Skin epidermis (tissue), 12 donors: Measurements from ENCODE around the gene TEX264.
"Not testable (repeated sequence)": the region's sequence is repeated elsewhere in the genome, so short reads cannot be mapped to it uniquely, and the experiment has no call there.

Experiments used
- H3K27ac ChIP-seq, 21 experiments: fragments of 200-600 bp; sonication (generic) in 11 of 21; one replicate each; pipeline ENCODE4 v1.5.0; 2020; ENCODE audit warnings: mild to moderate bottlenecking in 3 of 21, inconsistent platforms in 2 of 21, moderate library complexity in 2 of 21
- H3K4me3 ChIP-seq, 7 experiments: fragments of 200-600 bp; sonication (generic) in 2 of 7; one replicate each; pipeline ENCODE4 v1.5.0; 2020; ENCODE audit warnings: inconsistent platforms in 2 of 7, mild to moderate bottlenecking in 2 of 7, moderate library complexity in 1 of 7

Gene TEX264

GRCh38 chr3:51733859-51734571 lies 63.0 kb downstream of the TEX264 start:
- Histone ChIP-seq H3K27ac (no peak overlapping the region), H3K4me3 (no peak overlapping the region)

DNA sequence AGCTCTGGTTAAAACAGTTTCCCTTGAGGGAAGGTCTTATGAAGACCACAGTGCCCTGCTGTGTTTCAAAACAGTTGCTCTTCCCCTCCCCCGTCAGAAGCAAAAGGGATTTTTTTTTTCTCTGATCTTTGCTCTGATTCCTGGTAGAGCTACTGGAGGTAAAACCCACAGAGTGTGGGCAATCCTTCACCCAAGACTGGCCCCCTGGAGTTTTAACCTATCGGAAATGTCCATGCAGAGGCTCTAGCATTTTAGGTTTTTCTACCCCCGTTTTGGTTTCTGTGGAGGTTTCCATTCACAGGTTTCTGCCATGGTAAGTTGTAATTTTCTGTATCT lies 63.5 kb downstream of the TEX264 start:
- Histone ChIP-seq H3K4me3 (no peak overlapping the region), H3K27ac (no peak overlapping the region)

GRCh38 chr3:51735039-51735438 lies 64.0 kb downstream of the TEX264 start:
- H3K27ac ChIP-seq, result no peak overlapping the region
- no peak overlapping the region for H3K4me3 ChIP-seq

- Histone ChIP-seq H3K4me3 (no peak overlapping the region), H3K27ac (no peak overlapping the region)
Measured at GRCh38 chr3:51735950-51736349, 64.9 kb downstream of the TEX264 start.

DNA sequence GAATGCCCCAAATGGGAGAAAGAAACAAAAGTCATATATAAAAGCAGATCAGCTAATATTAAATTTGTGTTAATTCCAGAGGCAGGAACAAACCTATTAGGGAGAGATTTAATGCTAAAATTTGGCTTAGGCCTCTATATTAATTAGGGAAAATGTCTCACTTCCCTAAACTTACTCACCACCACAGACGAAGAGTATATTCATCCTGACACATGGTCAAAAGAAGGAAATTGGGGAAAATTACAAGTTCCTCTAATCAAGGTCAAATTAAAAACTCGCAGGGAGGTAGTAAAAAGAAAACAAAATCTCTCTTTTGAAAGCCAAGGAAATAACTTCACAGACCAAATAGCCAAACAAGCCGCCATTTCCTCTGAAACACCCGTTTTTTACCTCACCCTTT lies 68.1 kb downstream of the TEX264 start:
- Histone ChIP-seq H3K4me3 (no peak overlapping the region), H3K27ac (no peak overlapping the region)

- H3K4me3 ChIP-seq, H3K27ac ChIP-seq: not testable (repeated sequence)
Measured at GRCh38 chr3:51742320-51742719, 71.3 kb downstream of the TEX264 start.

DNA sequence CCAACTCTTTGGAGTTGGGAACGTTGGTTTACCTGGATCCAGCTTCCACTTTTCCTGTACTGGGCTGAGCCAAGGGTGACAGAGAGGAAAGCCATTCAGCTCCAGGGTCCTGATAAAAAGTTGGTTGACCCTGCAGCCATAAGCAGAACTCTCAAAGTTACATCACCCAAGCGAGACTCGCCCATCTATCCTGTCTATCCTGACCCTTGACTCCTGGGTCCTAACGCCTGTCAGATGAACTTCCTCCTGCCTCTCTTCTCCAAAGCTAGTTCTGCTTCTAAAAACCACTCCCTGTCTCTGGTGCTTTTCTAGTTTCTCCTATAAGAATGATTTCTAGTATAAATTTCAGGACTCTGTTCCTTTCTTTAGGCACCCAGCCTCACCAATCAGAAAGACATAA lies 71.9 kb downstream of the TEX264 start:
- H3K4me3 ChIP-seq, H3K27ac ChIP-seq: not testable (repeated sequence)

- H3K27ac ChIP-seq, result no peak overlapping the region
- H3K4me3 ChIP-seq, result no peak overlapping the region
Measured at GRCh38 chr3:51747840-51748239, 76.8 kb downstream of the TEX264 start.

GRCh38 chr3:51748327-51748726 lies 77.3 kb downstream of the TEX264 start:
- no peak overlapping the region for H3K4me3 ChIP-seq
- H3K27ac ChIP-seq, result no peak overlapping the region

DNA sequence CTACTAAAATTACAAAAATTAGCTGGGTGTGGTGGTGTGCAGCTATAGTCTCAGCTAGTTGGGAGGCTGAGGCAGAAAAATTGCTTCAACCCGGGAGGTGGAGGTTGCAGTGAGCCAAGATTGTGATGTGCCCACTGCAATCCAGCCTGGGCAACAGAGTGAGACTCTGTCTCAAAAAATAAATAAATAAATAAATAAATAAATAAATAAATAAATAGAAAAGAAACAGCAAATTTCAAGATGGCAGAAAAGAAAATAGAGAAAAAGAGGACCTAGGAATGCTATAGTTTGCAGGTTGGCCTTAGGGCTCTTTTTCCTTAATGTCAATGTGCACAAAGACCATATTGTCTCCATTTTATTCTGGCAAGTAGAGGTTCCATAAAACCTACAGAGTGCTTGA lies 79.8 kb downstream of the TEX264 start:
- H3K27ac ChIP-seq, result no peak overlapping the region
- H3K4me3 ChIP-seq, result no peak overlapping the region

DNA sequence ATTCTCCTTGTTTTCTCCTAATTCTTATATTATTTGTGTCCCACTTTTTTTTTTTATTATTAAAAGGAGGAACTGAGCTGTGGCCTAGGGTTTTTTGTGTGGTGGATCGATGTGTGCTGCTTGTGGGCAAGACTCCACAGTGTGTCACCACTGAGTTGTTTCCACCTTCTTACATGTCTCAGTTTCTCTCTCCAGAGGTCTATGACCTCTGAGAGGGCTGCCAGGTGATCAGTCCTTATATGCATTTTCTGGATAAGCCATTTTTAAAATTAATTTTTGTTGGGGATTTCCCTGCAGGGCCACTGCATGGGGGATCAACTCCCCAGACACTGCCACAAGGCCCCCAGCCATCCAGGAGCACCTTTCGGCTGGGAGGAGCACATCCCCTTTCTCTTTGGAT lies 80.2 kb downstream of the TEX264 start:
- no peak overlapping the region for H3K4me3 ChIP-seq
- H3K27ac ChIP-seq, result no peak overlapping the region
